GM12878 (cell line): ENCODE data around the gene CNPY2.

Experiments used
- CREM ChIP-seq: IDR thresholded peaks from 2 replicates; pipeline ENCODE4 v1.6.1; 2014; ENCODE audit warnings: antibody characterized with exemption, low read depth
- KAT2A ChIP-seq: conservative IDR thresholded peaks from 2 replicates; pipeline ENCODE4 v1.6.1; 2011; ENCODE audit warnings: low read depth, low read length; ENCODE audit not compliant: control insufficient read depth
- MEF2A ChIP-seq: IDR thresholded peaks from 2 replicates; pipeline ENCODE4 v1.6.1; 2011; ENCODE audit warnings: low read depth, mild to moderate bottlenecking, low read length, moderate library complexity; ENCODE audit not compliant: insufficient read depth
- POLR2A ChIP-seq: IDR thresholded peaks from 2 replicates; pipeline ENCODE4 v1.6.1; 2011; ENCODE audit warnings: low read depth, mild to moderate bottlenecking, low read length
- RCOR1 ChIP-seq: conservative IDR thresholded peaks from 2 replicates; pipeline ENCODE4 v1.6.1; 2012; ENCODE audit warnings: low read depth, low read length, improper control_type of control experiment
- SP1 ChIP-seq: IDR thresholded peaks from one replicate; pipeline ENCODE4 v1.6.1; 2011; ENCODE audit warnings: low read depth, low read length
- YBX1 ChIP-seq: fragments of 450-650 bp; IDR thresholded peaks from 2 replicates; pipeline ENCODE4 v1.6.1; 2016; ENCODE audit warnings: antibody characterized with exemption
- YY1 ChIP-seq: IDR thresholded peaks from 2 replicates; pipeline ENCODE4 v1.6.1; 2011; ENCODE audit warnings: low read depth, mild to moderate bottlenecking, low read length
- ZNF274 ChIP-seq: IDR thresholded peaks from one replicate; pipeline ENCODE4 v1.8.0; 2011; ENCODE audit not compliant: insufficient read length, insufficient read depth
- TF ChIP-seq, protein P1 (sequence below), 3 experiments: IDR thresholded peaks in 2 of 3; conservative IDR thresholded peaks in 1 of 3; 2 replicates each; pipeline ENCODE4 v1.5.1; 2011; ENCODE audit warnings: low read depth in 3 of 3, low read length in 3 of 3, mild to moderate bottlenecking in 3 of 3, control low read depth in 2 of 3, moderate library complexity in 2 of 3, inconsistent platforms in 1 of 3, mixed read lengths in 1 of 3; ENCODE audit not compliant: control insufficient read depth in 2 of 3, insufficient read depth in 1 of 3; ENCODE audit errors: extremely low read depth in 1 of 3
- TF ChIP-seq, protein P2 (sequence below): IDR thresholded peaks from 2 replicates; pipeline ENCODE4 v1.6.1; 2012; ENCODE audit warnings: low read depth, low read length, improper control_type of control experiment
- TF ChIP-seq, protein P3 (sequence below): IDR thresholded peaks from 2 replicates; pipeline ENCODE4 v1.6.1; 2012; ENCODE audit warnings: mild to moderate bottlenecking, low read depth, low read length

DNA sequence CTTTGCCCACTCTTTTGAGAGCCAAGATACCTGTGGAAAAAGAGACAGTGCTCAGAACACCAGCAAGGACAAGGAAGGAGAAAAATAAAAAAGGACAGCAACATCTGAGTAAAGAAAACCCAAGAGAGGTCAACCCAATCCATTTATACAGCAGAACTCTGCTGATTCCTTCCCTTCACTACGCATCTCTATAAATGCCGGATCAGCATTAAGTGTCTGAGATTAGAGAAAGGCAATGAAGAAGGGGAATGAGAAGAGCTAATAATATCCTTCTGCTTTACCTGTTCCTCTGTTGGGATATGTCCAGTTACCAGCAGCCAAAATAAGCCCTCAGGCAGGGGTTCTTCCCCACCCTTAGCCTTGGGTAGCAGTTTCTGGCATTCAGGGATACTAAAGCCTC, 33.2 kb downstream of the CNPY2 start:
- TF ChIP-seq ZNF274 (no peak), SP1 (no peak), MEF2A (no peak), YY1 (no peak), POLR2A (no peak), YBX1 (no peak), KAT2A (no peak), RCOR1 (no peak), CREM (no peak)
- TF ChIP-seq, protein P1, sequence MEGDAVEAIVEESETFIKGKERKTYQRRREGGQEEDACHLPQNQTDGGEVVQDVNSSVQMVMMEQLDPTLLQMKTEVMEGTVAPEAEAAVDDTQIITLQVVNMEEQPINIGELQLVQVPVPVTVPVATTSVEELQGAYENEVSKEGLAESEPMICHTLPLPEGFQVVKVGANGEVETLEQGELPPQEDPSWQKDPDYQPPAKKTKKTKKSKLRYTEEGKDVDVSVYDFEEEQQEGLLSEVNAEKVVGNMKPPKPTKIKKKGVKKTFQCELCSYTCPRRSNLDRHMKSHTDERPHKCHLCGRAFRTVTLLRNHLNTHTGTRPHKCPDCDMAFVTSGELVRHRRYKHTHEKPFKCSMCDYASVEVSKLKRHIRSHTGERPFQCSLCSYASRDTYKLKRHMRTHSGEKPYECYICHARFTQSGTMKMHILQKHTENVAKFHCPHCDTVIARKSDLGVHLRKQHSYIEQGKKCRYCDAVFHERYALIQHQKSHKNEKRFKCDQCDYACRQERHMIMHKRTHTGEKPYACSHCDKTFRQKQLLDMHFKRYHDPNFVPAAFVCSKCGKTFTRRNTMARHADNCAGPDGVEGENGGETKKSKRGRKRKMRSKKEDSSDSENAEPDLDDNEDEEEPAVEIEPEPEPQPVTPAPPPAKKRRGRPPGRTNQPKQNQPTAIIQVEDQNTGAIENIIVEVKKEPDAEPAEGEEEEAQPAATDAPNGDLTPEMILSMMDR (IDR thresholded peaks at IDR 0.05 in 2 of 3, conservative IDR thresholded peaks at IDR 0.05 in 1 of 3; ENCODE audit: control insufficient read depth in 2 of 3, extremely low read depth in 1 of 3, insufficient read depth in 1 of 3, low read depth in 3 of 3, low read length in 3 of 3) = no peak
- TF ChIP-seq, protein P2, sequence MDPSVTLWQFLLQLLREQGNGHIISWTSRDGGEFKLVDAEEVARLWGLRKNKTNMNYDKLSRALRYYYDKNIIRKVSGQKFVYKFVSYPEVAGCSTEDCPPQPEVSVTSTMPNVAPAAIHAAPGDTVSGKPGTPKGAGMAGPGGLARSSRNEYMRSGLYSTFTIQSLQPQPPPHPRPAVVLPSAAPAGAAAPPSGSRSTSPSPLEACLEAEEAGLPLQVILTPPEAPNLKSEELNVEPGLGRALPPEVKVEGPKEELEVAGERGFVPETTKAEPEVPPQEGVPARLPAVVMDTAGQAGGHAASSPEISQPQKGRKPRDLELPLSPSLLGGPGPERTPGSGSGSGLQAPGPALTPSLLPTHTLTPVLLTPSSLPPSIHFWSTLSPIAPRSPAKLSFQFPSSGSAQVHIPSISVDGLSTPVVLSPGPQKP = no peak
- TF ChIP-seq, protein P3, sequence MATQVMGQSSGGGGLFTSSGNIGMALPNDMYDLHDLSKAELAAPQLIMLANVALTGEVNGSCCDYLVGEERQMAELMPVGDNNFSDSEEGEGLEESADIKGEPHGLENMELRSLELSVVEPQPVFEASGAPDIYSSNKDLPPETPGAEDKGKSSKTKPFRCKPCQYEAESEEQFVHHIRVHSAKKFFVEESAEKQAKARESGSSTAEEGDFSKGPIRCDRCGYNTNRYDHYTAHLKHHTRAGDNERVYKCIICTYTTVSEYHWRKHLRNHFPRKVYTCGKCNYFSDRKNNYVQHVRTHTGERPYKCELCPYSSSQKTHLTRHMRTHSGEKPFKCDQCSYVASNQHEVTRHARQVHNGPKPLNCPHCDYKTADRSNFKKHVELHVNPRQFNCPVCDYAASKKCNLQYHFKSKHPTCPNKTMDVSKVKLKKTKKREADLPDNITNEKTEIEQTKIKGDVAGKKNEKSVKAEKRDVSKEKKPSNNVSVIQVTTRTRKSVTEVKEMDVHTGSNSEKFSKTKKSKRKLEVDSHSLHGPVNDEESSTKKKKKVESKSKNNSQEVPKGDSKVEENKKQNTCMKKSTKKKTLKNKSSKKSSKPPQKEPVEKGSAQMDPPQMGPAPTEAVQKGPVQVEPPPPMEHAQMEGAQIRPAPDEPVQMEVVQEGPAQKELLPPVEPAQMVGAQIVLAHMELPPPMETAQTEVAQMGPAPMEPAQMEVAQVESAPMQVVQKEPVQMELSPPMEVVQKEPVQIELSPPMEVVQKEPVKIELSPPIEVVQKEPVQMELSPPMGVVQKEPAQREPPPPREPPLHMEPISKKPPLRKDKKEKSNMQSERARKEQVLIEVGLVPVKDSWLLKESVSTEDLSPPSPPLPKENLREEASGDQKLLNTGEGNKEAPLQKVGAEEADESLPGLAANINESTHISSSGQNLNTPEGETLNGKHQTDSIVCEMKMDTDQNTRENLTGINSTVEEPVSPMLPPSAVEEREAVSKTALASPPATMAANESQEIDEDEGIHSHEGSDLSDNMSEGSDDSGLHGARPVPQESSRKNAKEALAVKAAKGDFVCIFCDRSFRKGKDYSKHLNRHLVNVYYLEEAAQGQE = no peak
